Mucosa of gallbladder (tissue), 1 donor: ENCODE measurements around the gene RASSF4. TPM values are rescaled to one million over a fixed set of nuclear protein-coding genes. Genes with fewer than 3 reads are reported as not detected.

ENCODE experiments used
- DNase-seq: peaks from one replicate; pipeline ENCODE4 v3.0.0-alpha.2; 2020; ENCODE audit warnings: low spot score
- total RNA-seq: library from RNA; stranded (reverse); gene quantifications from one replicate; pipeline ENCODE4 v1.2.1, GENCODE V29; 2021
- donor health status: DM: no; HTN: no; CAD: no.

RASSF4 gene
- total RNA-seq, 1 donor from 2014 or later = 41.9 TPM

DNA sequence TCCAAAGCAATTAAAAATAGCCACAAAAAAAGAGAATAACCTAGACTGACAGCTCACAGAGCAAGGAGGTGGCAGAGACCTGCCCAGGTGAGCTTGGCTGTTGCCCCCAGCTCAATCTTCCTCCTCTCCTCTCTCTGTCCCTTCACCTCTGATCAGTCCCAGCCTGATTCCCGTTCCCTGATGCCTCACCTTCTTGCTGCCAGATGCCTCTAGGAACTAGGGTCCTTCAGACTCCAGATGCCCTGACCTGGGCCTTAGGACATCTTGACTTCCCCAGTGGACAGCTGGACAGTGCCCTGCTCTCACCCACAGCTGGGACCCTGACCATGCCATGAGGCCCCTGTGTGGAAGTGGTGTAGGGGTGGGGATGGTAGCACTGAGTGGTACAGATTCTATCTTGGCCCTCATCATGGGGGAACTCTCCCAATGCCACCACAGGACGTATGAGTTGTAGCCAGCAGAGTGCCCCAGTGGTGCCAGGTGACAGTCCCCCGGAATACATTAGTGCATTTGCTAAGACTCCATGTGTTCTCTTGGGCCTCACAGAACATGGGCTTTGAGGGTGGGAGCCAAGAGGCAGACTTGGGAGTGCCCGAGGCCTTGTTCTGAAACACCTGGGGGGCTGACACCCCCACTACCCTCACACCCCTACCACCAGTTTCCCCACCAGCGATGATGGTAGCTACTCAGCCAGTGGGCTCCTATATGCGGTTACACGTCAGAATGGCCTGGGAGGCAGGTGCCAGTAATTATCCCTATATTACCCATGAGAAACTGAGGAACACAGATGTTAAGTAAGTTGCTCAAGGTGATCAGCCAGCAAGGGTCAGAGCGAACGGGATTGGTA lies 17.0 kb downstream of the RASSF4 start:
- DNase-seq = no peak

- DNase-seq = no peak
Observed at GRCh38 chr10:44977287-44978212, 17.9 kb downstream of the RASSF4 start.

GRCh38 chr10:44978213-44978569 lies 18.6 kb downstream of the RASSF4 start:
- DNase-seq = no peak

DNA sequence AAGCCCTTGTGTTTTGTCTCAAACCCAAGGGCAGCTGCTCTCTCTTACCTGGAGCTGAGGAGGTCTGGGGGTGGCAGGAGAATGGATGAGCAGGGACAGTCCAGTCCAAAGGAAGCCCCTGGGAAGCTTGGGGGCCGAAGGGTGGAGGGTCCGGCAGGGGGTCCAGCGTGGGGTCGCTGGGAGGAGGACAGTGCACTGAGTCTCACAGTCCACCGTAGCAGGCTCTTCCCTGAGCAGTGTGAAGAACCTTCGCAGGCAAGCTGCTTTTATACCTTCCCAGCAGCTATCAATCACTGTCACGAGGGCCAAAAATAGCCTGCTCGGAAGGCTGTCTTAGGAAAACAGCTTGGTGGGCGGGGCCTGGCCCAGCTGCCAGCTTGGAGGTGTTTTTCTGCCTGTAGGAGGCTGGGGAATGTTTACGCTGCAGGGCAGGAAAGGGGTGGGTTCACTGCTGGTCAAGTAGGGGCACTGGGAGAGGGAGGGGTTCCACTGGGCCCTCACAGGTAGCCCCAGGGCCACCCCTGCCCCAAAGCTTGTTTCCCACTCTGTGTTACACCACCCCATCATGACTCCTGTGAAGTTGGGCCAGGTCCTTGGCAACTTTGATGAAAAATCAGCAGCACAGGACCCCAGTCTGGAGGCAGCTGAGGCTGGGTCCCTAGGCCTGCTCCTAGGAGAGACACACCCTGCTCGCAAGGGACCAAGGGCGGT lies 19.1 kb downstream of the RASSF4 start, which contains the start of gene DEPP1:
TSS of gene DEPP1 (minus strand) at position 240 of the 711 bp plus-strand sequence. CDS start 779 bp downstream, outside the sequence.
- DNase-seq = peak; percentile 94

GRCh38 chr10:44979281-44980191 lies 19.9 kb downstream of the RASSF4 start:
- DNase-seq = no peak

- no peak for DNase-seq
Observed at GRCh38 chr10:44980309-44981171, 20.9 kb downstream of the RASSF4 start.

GRCh38 chr10:44981172-44982113 lies 21.8 kb downstream of the RASSF4 start:
- no peak for DNase-seq

- no peak for DNase-seq
Observed at GRCh38 chr10:44982114-44982460, 22.5 kb downstream of the RASSF4 start.

DNA sequence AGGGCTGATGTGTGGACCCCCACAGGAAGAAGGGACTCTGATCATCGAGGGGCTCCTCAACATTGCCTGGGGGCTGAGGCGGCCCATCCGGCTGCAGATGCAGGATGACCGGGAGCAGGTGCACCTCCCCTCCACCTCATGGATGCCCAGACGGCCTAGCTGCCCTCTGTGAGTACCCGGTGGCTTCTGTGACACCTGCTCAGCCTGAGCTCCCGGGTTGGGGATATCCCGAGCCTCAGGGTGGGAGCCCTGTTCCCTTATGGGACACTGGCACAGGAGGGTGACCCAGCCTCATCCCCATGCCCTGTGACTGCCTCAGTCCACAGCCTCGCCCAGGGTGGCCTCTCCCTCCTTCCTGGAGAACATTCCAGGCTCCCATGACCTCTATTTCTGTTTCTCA lies 22.9 kb downstream of the RASSF4 start:
- no peak for DNase-seq

GRCh38 chr10:44983066-44983894 lies 23.7 kb downstream of the RASSF4 start:
- no peak for DNase-seq

DNA sequence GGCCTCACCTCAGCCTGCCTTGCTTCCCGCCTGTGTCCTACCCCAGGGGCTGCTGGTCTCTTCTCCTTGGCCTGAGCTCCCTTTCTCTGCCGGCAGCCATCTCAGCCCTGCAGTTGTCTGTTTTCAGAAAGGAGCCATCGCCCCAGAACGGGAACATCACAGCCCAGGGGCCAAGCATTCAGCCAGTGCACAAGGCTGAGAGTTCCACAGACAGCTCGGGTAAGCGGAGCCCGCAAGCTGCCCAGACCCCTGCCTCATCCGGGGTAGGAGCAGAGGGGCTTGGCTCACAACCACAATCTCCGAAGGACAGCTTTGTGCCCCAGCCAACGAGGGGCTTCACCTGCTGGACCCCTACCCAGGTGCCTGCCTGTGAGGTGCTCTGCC lies 24.3 kb downstream of the RASSF4 start:
- no peak for DNase-seq

DNA sequence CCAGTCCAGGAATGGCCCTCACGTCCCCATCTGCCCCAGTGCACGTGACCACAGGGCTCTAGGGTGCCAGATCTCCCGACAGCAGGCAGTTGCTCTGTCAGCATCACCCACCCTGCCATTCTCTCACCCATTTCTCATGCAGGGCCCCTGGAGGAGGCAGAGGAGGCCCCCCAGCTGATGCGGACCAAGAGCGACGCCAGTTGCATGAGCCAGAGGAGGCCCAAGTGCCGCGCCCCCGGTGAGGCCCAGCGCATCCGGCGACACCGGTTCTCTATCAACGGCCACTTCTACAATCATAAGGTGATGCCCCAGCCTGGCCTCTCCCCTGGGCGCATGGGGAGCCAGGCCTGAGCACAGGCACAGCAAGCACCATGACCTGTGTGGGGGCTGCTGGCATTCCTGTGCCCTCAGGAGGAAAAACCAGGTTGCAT lies 25.1 kb downstream of the RASSF4 start:
- DNase-seq = no peak

GRCh38 chr10:44985175-44985681 lies 25.6 kb downstream of the RASSF4 start:
- DNase-seq = no peak

GRCh38 chr10:44986179-44986578 lies 26.6 kb downstream of the RASSF4 start:
- DNase-seq = no peak

DNA sequence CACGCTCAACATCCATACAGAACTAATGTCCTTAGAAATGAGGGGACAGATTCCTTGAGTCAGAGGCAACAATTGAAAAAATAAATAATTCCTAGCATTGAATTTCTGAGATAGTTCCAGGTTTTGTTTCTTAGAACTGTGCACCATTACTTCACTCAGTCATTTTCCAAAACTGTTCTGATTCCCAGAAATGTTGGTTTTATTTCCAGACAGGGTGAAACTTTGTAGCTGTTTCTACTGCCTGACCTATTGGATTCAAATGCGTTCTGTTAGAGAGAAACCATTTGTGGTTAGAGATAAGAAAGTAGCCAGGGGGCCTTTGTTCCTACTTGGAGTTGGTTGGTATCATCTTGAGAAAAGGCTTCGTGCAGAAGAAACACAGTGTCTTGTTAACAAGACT lies 27.1 kb downstream of the RASSF4 start:
- no peak for DNase-seq

DNA sequence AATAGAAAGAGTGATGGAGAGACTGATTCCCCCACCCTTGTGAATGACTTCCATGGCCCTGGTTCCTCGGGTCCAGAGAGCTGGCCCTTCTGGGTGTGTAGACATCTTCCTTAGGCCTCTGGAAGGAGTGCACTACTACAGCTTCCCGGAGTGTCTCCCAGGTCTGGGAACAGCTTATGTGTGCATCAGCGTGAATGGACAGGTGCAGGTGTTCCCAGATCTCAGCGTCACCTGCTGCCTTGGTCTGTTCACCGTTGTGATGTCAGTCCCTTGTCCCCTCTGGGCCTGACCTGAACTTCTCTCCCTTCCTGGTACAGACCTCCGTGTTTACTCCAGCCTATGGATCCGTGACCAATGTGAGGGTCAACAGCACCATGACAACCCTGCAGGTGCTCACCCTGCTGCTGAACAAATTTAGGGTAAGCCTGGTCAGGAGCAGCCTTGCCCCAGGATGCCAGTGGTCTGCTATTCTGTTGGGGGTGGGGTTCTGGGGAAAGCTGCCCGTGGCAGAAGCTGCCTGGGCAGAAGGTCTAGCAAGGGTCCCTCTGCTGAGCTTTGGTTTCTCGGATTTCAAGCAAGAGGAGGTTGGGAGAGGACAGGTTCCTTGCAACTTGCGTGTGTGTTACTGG lies 29.5 kb downstream of the RASSF4 start:
- peak; percentile 8 for DNase-seq

DNA sequence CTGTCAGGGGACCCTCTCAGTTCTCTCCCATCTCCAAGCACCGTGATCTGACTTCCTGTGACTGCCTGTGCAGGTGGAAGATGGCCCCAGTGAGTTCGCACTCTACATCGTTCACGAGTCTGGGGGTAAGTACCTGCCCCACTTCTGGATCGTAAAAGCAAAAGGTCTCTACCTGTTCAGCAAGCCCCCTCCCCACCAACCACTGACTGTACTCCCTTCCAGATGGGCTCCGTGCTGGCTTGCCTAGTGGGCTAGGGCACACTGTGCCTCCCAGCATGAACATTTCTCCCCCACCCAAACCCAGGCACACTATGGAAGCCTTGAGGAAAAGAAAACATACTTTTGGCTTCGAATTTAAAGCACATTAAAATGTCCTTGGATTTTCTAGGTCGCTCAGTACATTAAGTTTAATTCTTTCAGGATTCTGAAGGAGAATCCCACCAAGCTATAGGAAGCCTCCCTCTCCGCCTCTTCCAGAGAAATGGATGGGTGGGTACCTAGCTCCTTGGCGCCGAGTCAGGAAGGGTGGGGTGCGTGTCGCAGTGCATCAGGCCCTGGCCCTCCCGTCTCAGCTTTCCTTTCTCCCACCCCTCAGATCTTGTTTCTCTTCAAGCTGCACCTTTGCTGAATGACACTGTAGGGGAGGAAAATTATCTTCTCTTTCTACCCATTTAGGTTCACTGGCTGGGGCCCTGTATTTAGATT lies 30.1 kb downstream of the RASSF4 start:
- DNase-seq = peak; percentile 4
